ENCODE results near the gene GUCD1.
"Not testable (repeated sequence)": the region's sequence is repeated elsewhere in the genome, so short reads cannot be mapped to it uniquely, and the experiment has no call there.

GUCD1 gene

DNA sequence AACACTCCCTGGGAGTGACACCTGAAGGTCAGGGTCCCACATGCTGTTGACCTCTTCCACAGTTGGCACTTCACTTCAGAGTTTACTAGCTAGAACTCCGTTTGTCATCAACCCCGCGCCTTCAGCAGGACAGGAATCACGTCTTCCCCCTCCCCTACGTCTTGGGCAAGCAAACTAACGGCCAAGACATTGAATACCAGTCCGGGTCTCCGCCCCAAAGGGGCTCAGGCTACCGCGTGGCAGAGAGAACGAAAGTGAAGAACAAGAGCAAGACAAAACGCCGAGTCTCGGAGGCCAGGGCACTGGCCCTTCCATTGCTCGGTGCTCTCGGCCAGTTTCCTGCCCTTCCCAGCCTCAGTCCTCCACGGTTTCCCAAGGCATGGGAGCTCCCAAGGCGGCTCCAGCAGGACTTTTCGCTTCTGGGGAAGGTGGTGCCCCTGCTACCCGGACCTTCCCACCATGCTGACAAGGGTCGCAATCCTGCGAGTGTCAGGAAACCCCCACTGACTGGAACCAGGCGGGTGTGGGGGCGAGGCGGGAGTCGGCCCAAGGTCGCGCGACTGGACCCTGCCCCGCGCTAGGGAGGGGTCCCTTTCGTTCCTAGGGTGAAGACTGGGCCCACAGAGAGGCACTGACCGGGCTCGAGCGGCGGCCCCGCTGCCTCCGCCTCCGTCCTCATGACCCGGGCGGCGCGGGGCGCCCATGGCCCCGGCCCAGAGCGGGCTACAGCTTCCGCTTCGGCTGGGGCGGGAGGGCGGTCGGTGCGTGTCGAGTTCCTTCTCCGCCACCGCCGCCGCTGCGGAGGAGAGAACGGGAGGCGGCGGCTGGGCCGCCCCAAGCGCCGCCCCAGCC, at the start of gene GUCD1:
Gene GUCD1, minus strand, starts transcription at position 826 of the 852 bp plus-strand sequence. Its CDS starts 147 bp downstream, at position 679.
- peak; percentile 30 for DNase-seq

- DNase-seq = peak; percentile 14
These were observed 49.1 kb upstream of the GUCD1 start for GRCh38 chr22:24603770-24604629.

DNA sequence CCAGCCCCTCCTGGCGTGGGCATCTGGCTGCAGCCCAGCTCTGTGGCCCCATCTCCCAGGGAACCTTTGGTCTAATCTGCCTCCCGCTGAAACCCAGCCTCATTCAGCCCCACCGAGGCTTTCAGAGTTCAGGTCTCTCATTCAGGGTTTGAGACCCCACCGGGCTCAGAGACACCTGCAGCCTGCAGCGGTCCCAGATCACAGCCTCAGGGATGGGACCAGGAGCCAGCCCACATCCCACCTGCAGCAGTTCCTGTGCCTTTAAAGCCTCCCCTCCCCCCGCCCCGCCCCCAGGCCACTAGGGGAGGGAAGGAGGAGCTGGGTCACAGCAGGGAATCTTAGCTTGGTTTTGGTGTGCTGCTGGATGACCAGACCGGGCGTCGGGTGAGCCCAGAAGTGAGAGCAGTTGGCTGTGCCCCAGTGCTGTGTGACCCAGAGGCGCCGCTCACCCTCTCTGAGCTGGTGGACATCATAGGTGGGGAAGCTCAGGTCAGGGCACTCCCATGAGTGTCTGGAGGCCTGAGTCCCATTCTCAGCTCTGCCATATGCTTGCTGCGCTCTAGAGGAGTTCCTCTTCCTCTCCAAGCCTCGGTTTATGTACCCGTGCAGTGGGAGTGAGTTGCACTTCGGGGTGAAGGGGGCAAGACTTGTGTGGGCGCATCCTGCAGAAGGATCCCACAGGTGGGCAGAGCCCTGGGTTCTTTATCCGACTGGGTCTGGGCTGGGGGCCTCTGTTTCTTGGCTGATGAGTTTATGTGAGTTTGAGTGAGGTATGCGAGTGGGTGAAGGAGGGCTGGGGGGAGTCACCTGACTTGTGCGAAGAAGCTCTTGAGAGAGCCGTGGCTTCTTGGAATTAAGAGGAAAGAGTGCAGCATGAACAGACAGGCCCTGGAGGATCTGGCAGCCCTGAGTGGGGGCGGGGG, 48.2 kb upstream of the GUCD1 start, which contains the start of gene GGT1:
Gene GGT1, plus strand, starts transcription at position 347 of the 923 bp plus-strand sequence. CDS start 7,889 bp downstream, outside the sequence.
- DNase-seq = not testable (repeated sequence)

GRCh38 chr22:24602105-24602749, 47.3 kb upstream of the GUCD1 start:
- not testable (repeated sequence) for DNase-seq

DNA sequence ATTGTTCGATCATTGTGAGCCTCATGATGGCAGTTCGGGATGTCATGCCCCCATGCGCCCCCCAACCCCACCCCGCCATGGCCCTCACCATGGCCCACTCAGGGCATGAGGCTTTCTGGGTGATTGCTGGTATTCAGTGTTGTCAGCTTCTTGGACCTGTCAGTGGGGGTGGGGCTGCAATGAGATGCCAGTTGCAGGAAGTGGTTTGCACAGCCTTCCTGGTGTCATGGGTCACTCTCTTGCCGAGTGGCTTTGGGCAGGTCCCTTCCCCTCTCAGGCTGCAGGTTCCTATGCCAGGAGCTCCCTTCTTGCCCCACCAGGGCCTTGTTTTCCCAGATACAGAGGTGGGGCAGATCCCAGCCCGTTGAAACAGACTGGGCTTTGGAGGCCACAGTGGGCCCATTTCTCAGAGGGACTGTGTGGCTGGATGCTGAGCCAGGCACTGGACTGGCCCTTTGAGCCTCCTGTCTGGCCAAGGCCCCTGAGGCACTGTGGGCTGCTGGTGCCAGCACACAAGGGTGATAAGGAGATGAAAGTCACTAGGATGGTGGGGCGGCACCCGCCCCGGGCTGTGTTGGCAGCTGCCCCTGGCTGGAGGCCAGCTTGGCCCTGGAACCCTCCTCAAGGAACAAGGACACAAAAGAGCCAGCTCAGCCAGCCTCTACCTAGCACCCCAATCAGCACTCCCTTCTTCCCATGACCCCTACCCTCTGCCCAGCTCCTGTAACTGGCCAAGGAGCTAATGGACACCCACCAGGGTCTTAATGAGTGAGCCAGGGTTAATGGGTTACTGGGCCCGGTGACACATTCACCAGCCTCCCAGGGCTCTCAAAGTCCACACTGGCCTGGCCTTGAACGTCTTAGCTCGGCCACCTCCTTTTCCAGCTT, 46.5 kb upstream of the GUCD1 start:
- DNase-seq = peak; percentile 4

- DNase-seq = not testable (repeated sequence)
These were observed 45.2 kb upstream of the GUCD1 start for GRCh38 chr22:24599958-24600715.

GRCh38 chr22:24599514-24599913, 44.6 kb upstream of the GUCD1 start:
- no peak for DNase-seq

- DNase-seq = not testable (repeated sequence)
These were observed 42.1 kb upstream of the GUCD1 start for GRCh38 chr22:24597076-24597475.

DNA sequence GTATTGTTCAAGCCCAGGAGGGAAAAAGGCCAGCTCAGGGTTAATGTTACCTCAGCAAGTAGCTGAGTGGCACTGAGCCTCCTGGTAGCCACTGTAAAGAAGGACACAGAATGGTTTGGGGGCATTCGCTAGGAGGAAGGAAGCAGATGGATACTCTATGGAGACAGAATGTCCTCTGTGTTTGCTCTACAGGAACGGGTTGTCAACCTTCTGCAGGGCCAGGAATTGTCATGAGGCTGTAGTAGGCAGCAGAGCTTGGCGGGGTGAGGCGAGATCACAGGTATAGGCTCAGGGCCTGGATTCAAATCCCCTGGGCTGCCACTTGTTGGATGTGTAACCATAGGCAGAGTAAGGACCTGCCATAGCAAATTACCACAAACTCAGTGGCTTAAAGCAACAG, 40.9 kb upstream of the GUCD1 start:
- no peak for DNase-seq

- DNase-seq = no peak
These were observed 40.3 kb upstream of the GUCD1 start for GRCh38 chr22:24595228-24595627.

- DNase-seq = no peak
These were observed 39.7 kb upstream of the GUCD1 start for GRCh38 chr22:24594569-24595120.

DNA sequence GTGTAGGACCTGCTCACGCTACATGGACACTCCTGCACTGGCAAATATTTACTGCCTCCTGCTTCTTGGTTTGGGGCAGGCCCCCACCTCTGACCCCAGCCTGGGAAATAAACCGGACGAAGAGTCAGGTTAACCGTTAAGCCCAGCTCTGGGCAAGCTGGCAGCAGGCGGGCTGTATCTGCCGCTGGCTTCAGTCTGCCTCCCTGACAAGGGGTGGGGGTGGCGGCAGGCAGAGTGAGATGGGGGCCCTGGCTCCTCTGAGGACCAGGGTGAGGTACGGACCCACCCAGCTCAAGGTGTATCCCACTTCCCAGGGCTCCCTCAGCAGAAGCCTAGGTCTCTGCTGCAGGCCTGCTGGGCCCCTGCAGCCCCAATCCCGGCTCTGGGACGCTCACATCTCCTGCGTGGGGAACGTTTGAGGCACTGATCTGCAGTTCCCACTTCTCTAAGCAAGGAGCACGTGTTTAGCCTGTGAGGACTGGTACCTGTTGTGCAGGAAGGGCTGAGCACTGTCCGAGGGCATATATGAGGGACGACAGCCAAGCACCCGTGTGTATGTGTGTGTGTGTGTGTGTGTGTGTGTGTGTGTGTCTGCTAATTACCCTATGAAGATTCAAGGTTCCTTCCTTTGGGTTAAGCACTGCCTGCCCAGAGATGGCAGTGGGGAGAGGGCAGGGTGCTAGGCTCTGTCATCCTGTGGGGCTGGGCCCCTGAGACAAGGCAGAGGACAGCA, 39.1 kb upstream of the GUCD1 start:
- DNase-seq = no peak

- not testable (repeated sequence) for DNase-seq
These were observed 38.6 kb upstream of the GUCD1 start for GRCh38 chr22:24593559-24593835.

GRCh38 chr22:24592851-24593558, 38.1 kb upstream of the GUCD1 start, which contains the start of gene LRRC75B:
LRRC75B (minus strand) TSS chr22:24593073; CDS start chr22:24593039, 34 bp downstream.
- peak; percentile 14 for DNase-seq

- no peak for DNase-seq
These were observed 37.3 kb upstream of the GUCD1 start for GRCh38 chr22:24592058-24592850.

DNA sequence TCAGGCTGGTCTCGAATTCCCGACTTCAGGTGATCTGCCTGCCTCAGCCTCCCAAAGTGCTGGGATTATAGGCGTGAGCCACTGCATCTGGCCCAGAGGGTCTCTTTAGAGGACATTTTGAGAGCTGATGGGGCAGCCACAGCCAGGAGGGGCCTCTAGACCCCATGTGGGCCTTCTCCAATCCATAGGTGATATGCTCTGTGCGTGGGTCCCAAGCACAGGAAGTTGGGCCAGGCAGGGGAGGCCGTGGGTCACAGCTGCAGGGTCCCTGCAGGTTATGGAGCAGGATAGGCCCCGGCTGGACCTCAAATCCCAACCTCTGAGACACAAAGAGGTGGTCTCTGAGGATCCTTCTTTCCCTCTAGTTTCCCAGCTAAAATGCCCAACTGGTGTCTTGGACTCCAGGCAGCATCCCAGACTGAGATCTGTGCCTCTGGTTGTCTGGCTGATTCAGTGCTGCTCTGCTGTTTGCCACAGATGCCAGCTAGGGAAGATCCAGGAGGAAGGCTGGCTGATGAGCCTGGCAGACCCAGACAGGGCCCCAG, 36.4 kb upstream of the GUCD1 start:
- no peak for DNase-seq

GRCh38 chr22:24590596-24591173, 35.7 kb upstream of the GUCD1 start:
- DNase-seq = no peak

Data from CD4-positive, alpha-beta T cell treated with Interleukin-12 subunit alpha and Interleukin-12 subunit beta, for 1 hour (primary cell).